ENCODE results near the gene USP31.

GRCh38 chr16:23137818-23138217, 11.4 kb downstream of the USP31 start:
- TF ChIP-seq GATA3 (IDR thresholded peaks at IDR 0.05; ENCODE audit: low read depth, low read length) (no peak), GATA2 (IDR thresholded peaks at IDR 0.05; ENCODE audit: low read depth, low read length) (no peak)

Measured in SH-SY5Y (cell line).